NCI-H128 (cell line): ENCODE results near the gene SERPINE3.

ENCODE experiments used
- DNase-seq: peaks from one replicate; lab custom pipeline; 2025; ENCODE audit not compliant: unreplicated experiment; lab: John Stamatoyannopoulos, UW

The SERPINE3 gene

DNA sequence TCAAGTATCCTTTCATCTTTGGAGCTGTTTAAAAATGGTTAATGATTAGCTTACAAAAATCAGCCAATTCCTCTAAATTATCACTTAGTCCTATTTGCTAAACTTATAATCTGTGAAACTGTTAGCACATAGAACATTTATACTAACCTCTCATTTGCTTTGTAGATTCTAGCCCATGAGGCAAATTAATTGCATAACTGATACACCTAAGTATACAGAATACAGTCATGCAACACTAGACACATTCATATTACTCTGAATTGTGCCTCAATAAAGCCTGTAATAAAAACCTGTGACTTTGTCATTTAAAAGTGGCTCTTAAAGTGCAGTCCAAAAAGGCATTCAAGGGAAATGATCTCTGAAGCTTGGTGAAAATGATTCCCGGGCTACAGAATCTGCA lies 21.0 kb downstream of the SERPINE3 start:
- no peak for DNase-seq

DNA sequence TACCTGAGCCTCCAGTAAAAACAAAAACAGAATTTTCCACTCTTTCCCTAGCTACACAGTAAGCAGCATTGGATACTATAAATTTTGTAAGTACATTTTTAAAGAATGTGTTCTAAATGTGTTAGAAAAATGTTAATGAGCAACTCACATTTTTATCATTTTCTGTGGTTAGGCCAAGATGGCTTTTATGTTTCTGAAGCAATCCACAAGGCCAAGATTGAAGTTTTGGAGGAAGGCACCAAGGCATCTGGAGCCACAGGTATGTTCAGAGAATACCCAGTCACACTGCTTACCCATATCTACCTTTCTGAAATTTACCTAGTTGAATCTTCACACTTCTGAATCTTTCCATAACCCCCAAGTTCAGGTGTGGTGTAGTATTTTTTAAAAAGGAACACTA lies 21.6 kb downstream of the SERPINE3 start:
- DNase-seq, result no peak

DNA sequence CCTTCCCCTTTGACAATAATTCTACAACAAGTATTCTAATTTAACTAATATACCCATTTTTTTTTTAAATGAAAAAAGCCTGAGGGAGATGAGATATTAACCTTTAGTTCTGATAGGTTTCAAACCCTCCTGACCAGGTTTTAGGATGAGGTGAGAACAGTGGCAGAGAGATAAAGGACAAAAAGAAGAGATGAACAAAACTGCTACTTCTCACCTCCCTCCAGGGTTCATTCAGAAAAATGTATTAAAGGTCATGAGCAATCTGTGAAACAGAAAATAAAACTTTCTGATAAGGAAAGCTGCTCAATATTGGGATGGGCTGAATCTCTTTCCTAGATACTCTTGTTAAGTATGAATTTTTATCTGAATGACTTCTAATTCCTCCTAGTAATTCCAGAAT lies 24.1 kb downstream of the SERPINE3 start:
- DNase-seq, result no peak

DNA sequence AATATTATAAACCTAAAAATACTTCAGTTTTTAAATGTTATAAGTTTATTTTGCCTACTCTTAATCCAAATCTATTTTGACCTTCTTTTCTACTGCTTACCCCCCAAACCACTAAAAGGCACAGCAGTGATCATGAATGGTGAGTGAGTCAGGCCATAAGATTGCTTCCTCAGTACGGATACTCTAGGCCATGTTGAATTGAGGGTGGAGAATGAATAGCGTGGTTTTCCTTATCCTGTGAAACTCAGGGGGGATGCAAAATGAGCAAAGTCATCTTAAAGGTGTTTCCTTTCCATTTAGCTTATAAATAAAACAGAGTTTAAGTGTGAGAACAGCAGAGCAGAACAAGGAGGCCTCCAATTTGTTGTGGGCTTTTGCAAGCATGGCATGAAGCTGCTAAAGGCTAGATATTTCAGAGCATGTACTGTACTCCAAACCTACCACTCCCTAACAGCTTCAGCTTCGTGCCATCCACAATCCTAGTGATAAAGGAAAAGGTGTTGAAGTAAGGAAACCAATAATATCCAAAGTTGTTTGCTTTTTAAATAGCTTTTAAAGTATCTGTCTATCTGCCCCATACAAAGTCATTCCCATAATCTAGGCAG lies 25.0 kb downstream of the SERPINE3 start:
- DNase-seq, result no peak

DNA sequence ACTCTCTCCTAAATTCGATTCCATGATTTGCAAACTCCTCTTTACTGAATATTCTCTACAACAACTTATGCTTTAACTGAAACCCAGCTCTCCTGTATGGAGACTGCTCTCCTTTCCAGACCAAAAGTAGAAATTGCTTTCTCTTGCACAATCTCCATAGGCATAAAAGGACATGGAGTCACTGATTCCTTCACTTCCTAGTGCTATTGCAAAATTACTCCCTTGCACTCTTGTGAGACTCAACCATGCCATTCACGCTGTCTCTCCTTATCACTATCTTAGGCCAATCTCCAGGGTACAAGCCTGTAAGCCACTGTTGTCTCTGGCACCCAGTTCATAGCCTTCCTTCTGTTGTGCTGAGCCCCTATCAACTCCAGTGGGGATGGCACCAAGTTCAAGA lies 30.6 kb downstream of the SERPINE3 start:
- DNase-seq, result no peak

DNA sequence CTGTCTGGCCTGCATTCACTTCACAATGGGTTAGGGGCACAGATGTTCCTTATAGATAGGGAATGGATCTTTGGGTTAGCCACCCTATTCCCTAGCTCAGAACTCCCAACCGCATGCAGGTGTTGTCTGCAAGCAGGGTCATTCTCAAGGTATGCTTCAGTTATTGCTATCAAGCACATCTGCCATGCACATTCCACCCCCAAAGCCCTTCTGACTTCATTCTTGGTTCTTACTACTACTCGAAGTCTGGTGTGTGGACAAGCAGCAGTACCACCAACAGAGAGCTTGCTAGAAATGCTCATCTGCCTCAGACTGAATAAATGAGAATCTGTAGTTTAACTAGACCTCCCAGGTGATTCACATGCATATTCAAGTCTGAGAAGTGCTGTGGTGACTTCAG lies 31.3 kb downstream of the SERPINE3 start:
- no peak for DNase-seq

DNA sequence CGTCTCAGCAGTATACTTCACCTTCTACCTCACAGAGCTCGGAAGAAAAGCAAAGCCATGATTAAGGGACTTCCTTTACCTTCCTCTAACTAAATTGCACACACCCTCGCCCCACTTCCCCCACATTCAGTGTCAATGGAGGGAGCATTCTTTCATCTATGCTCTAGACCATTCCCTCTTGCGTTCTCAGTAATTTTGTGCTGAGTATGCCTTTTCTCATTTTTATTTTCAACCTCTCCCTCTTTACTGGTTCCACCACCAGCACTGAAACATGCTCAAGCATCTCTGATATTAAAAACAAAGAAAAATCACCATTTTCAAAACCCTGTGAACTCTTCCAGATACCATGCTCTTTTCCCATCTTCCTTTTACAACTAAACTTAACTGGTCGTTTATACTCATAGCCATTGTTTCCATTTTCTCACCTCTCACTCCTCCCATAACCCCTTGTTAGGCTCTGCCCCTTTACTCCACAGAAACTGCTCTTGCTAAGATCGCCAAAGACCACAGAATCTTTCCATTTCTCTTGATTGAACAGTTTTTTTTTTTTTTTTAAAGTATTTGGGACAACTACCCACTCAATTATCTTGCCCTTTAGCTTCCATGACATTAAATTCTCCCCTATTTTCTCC lies 32.4 kb downstream of the SERPINE3 start:
- DNase-seq, result no peak

DNA sequence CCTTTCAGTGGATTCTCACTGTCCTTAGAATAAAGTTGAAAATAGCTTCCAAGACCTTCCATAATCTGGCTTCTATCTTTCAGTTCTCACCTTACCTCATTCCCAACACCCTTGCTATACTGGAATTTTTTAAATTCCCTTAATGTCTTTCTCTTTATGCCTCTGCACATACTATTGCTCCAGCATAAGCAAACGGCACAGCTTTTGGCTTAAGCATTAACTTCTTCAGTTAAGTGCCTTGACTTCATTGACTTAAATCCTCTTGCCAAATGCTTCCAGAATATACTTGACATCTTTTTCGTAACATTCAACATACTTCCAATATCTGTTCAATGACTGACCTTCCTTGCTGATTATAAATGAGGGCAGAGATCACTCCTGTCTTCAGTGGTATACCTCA lies 34.0 kb downstream of the SERPINE3 start:
- DNase-seq, result no peak

DNA sequence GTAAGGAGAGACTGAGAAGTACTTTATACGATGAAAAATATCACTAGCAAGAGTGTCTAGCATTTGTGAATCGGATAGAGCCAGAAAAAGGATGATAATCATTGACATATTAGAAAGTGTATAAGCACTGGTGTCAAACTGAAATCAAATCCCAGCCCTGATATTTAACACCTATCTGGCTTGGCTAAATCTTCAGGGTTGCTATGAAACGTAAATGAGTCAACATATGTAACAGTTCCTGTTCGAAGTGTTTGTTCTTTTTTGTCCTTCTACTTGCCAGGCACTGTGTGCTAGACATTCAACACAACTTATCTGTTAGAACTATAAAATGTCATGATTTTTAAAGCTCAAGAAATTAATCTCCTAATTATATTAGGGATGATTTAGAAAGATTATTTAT lies 40.8 kb downstream of the SERPINE3 start:
- DNase-seq, result no peak

DNA sequence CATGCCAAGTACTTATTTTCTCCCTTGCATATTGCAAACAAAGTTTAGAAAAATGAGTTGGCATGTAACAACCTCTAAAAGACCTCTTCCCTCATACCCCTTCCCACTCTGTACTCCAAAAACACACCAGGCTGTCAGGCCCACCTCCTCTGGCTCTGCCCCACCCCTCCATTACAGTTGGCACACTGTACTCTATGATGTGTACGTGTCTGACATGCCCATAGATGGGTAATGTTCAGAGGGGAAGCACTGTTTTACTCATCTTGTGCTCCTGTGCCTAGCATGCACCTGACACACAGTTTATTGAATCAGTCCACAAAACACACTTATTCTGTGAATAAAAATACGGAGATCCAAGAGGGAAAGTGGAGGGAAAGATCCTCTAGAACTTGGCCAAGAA lies 45.6 kb downstream of the SERPINE3 start:
- DNase-seq, result no peak

DNA sequence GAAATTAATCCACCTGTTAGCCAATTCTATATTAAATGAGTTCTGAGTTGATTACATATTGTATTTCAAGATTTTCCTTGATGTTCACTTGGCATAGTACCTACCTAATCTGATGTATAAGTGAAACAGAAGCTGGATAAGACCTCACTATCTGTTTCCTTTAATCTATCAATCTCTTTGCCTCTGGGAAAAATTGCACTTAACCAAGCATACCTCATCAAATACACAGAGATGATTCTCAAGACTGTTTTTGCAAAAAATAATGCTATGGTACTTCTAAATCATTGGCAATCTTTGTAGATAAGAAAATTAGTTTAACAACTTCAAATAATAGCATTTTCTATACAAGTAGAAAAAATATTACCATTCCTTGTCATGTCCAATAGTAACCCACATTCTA lies 55.2 kb downstream of the SERPINE3 start:
- no peak for DNase-seq

DNA sequence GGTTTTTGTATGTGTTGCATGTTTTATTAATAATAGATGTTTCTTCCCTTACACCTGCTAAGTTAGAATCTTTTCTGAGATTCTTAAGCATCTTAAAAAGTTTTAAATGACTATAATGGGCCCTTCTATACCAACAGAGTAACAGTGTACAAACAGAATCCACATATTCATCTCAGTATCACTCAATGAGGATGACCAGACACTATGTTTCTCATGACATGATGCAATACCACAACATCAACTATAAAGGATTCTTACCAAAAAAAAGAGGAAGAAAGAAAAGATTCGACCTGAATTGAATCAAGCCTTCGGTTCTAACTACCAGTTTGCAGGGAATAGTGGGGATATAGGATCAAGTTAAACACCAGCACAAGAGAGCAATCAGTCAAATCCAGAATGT lies 56.9 kb downstream of the SERPINE3 start:
- no peak for DNase-seq

DNA sequence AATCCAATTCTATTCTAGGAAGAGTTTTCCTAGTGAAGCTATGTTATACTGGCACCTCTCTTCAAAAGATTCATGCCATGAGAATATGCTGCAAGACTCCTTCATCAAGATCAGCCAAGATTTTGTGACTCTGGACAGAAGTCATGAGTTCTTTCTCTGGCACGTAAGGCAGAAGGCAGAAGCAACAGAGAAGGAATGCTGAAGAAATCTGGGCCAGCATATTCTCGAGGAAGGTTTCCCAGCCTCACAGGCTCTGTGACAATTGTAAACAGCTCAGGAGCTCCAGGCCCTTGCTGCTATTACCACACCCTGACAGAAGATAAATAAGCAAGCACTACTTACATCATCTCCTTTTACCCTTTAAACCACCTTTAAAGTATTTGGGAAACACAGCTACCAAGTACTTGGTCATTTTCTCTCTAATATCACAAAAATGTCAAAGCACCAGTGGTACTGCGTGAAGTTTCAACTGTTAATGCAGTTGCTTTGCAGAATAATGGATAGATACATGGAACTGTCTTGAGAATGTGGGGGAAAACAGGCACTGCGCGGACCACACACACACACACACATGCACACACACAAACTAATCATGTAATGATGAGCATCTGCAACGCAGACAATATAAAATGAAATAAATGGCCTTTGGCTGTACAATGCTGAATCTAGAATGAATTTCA lies 57.9 kb downstream of the SERPINE3 start:
- no peak for DNase-seq

DNA sequence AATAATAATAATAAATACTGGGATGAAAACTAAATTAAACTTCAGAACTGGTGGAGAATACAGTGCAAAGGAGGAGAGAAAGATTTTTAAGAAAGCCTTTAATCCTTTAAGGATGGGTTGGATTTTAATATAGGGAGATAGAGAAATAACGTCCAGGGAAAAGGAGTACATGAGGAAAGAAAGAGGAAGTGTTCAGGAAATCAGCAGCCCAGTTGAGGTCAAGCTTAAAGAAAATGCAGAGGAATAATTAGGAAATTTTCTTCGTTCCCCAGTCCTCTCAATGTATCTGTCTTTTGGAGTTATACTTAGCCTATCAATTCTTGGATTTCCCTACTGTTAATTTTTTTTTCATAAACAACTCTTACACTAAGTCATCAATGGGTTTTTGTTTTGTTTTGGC lies 65.7 kb downstream of the SERPINE3 start:
- no peak for DNase-seq

DNA sequence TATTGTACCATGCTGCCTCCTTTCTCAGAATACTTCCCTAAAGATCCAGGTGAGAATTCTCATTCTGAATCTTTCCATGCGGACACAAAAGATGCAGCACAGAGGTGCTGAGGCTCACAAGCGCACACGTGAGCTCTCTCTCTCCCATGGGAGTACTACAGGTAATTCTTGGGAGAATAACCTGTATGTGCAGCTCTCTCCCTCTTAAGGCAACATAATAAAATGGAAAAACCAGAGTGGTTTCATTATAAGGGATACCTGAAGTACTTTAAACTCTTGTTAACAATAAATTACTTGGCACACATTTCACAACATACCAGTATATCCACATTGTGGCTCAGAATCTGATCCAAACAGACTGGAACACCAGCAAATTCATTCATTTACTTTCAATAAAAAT lies 72.9 kb downstream of the SERPINE3 start:
- no peak for DNase-seq
